ENCODE data around the gene CPEB3.

Gene CPEB3

GRCh38 chr10:92014620-92015019, 276.3 kb downstream of the CPEB3 start:
- DNase-seq, result no peak

DNA sequence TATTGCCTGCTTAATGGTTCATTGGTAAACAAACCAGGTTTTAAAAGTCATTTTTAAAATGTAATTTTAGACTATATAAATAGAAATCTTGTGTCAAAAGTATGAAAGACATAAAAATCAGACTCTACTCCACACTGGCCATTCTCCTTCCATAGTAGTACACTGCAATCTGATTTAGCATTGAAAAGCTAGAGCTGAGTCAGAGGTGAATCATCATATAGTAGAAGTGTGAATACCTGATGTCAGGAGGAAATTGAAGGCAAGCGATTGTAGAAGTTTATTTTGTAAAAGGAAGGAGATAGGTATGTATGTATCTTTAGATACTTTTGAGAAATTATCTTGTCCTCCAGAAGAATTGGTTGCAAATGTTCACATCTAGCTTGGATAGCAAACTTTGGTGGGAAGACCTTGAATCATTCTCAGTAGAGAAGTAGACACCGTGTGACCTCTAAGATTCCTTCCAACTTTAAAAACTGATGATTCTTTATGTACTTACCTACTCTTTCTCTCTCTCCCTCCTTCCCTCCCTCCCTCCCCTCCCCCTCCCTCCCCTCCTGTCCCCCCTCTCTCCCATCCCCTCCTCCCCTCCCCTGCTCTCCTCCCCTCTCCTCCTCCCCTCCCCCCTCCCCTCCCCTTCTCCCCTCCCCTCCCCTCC, 279.2 kb downstream of the CPEB3 start:
- no peak for DNase-seq

DNA sequence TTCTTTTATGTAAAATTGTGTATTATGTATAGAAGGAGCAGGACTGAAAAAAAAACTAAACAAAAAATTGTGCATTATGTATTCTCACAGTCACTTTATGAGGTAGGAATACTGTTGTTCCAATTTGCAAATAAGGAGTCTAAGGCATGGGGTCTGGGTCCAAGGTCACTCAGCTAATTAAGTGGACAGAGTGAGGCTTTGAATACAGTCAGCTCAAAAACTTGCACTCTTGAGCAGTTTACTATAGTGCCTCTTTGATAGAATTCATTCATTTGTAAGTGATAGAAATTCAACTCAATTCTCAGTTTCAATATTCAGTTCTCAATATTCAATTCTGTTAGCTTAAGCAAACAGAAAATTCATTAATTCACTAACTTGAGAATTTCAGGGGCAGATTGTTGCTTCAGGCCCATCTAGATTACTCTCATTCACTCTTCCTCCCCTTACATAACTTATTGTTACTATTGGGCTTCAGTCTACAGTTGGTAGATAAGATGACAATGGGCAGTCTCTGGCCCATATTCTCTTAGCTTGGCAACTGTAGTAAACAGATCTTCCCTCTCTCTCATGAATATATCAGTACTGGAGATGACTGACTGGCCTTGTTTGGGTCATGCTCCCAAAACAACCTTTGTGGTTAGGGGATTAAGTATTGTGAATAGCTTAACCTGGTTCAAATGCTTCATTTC, 280.7 kb downstream of the CPEB3 start:
- DNase-seq, result no peak

DNA sequence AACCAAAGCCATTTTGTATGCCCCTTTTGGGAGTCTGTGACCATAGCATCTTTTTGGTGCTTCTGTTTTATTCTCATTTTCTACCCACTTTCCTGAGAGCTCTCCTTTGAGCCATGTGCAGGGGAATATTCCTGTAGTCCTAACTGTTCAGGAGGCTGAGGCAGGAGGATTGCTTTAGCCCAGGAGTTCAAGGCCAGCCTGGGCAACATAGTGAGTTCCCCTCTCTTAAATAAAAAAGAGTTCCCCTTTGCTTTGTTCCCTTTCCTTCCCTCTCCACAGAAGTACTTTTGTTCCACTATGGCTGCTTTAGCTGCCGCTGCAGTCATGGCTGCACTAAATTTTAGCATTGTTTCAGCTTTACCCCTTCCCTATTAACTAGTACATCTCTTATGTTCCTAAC, 281.4 kb downstream of the CPEB3 start:
- no peak for DNase-seq

DNA sequence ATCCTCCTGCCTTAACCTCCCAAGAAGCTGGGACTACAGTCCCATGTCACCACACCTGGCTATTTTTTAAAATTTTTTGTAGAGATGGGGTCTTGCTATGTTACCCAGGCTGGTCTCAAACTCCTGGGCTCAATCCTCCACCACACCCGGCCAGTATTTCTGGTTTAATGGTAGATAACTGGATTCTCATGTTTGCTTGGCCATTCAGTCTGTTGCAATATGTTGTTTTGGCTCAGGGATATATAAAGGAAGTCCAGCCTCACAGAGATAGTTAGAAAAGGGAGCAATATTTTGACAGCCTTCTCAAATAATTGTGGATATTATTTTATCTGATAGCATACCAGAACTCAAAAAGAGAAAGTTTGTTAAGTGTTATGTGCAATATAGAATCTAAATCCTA, 284.9 kb downstream of the CPEB3 start:
- DNase-seq, result no peak

DNA sequence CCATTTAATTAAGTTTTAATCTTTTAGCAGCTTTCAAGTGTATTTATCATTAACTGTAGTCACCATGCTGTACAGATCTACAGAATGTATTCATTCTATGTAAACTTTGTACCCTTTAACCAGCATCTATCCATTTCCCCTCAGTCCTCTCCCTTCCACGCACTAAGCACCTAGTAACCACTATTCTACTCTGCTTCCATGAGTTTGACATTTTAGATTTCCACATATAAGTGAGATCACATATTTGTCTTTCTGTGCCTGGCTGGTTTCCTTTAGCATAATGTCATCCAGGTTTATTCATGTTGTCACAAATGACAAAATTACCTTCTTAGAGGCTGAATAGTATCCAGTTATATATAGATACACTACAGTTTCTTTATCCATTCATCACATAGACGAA, 287.6 kb downstream of the CPEB3 start:
- no peak for DNase-seq

DNA sequence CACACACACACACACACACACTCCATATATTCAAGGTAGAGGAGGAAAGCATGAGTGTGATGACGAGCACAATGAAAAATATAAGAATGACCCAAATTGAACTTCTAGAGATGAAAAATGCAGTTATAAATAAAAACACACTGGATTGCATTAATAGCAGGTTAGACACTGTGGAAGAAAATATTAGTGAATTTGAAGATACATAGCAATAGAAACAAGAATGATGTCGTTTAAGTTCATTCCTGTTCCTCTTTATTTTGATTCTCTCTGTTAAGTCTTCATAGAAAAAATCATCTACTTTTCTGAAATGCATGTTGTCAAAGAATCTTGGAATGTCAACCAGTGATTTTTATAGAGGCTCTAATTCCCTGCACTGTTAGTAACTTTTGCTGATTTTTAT, 288.9 kb downstream of the CPEB3 start:
- no peak for DNase-seq

GRCh38 chr10:92001581-92001980, 289.3 kb downstream of the CPEB3 start:
- no peak for DNase-seq

All from NCI-H1048 (cell line).